GM12878 (cell line): ENCODE data around the gene PRR14L. TPM values are rescaled to one million over a fixed set of nuclear protein-coding genes. Genes with fewer than 3 reads are reported as not detected.

ENCODE experiments used
- E2F8 ChIP-seq: fragments of 450-650 bp; IDR thresholded peaks from 2 replicates; pipeline ENCODE4 v1.6.1; 2018; ENCODE audit warnings: mild to moderate bottlenecking, low read depth, moderate library complexity; ENCODE audit not compliant: partially characterized antibody
- E4F1 ChIP-seq: fragments of 450-650 bp; IDR thresholded peaks from 2 replicates; pipeline ENCODE4 v1.6.1; 2018; ENCODE audit warnings: borderline replicate concordance, mild to moderate bottlenecking; ENCODE audit not compliant: partially characterized antibody
- GABPA ChIP-seq: IDR thresholded peaks from 2 replicates; pipeline ENCODE4 v1.6.1; 2014; ENCODE audit warnings: antibody characterized with exemption, low read depth, mild to moderate bottlenecking, inconsistent platforms
- NRF1 ChIP-seq: conservative IDR thresholded peaks from 2 replicates; pipeline ENCODE4 v1.6.1; 2011; ENCODE audit warnings: mild to moderate bottlenecking, low read depth, low read length, improper control_type of control experiment
- SMARCA5 ChIP-seq: fragments of 450-650 bp; IDR thresholded peaks from 2 replicates; pipeline ENCODE4 v1.6.1; 2017; ENCODE audit warnings: mild to moderate bottlenecking
- polyA plus RNA-seq, 11 experiments: library from polyadenylated mRNA; depleted of rRNA in 4 of 11; unstranded in 6 of 11; stranded (reverse) in 5 of 11; fragments of >200 nt; fragmentation: Nextera tagmentation in 4 of 11; fragmentation: Illumina TruSeq in 1 of 11; extraction: Ambion mirVana in 4 of 11; extraction: Trizol in 1 of 11; gene quantifications; 1 replicate in 1 of 11; 2 replicates in 10 of 11; pipeline versions ENCODE4 v1.2.1 to v1.2.3, GENCODE V29; 2011 to 2016; ENCODE audit warnings: inconsistent platforms in 2 of 11, missing spikeins in 2 of 11, low read depth in 1 of 11
- total RNA-seq, 4 experiments: library from RNA; depleted of rRNA in 3 of 4; stranded (reverse); fragments of >200 nt in 3 of 4; fragmentation: Illumina TruSeq in 1 of 4; extraction: Trizol in 1 of 4; gene quantifications; 2 replicates each; pipeline versions ENCODE4 v1.2.1 to v1.2.3, GENCODE V29; 2013 to 2021
- TF ChIP-seq, protein P1 (sequence below): fragments of 450-650 bp; IDR thresholded peaks from 2 replicates; pipeline ENCODE4 v1.6.1; 2016; ENCODE audit warnings: mild to moderate bottlenecking
- TF ChIP-seq, protein P2 (sequence below): IDR thresholded peaks from 2 replicates; pipeline ENCODE4 v1.6.1; 2012; ENCODE audit warnings: low read depth, low read length, improper control_type of control experiment

The PRR14L gene
- total and polyA plus RNA-seq, 10 of the 15 experiments (the other 5 are each of a cell fraction or from before 2014, with no cell fraction given): 4.2 to 49.0 (median 21.4) TPM

- TF ChIP-seq E2F8: no peak
- TF ChIP-seq NRF1: no peak
- TF ChIP-seq, protein P1, sequence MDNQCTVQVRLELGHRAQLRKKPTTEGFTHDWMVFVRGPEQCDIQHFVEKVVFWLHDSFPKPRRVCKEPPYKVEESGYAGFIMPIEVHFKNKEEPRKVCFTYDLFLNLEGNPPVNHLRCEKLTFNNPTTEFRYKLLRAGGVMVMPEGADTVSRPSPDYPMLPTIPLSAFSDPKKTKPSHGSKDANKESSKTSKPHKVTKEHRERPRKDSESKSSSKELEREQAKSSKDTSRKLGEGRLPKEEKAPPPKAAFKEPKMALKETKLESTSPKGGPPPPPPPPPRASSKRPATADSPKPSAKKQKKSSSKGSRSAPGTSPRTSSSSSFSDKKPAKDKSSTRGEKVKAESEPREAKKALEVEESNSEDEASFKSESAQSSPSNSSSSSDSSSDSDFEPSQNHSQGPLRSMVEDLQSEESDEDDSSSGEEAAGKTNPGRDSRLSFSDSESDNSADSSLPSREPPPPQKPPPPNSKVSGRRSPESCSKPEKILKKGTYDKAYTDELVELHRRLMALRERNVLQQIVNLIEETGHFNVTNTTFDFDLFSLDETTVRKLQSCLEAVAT: no peak
- no peak for TF ChIP-seq GABPA
- TF ChIP-seq, protein P2, sequence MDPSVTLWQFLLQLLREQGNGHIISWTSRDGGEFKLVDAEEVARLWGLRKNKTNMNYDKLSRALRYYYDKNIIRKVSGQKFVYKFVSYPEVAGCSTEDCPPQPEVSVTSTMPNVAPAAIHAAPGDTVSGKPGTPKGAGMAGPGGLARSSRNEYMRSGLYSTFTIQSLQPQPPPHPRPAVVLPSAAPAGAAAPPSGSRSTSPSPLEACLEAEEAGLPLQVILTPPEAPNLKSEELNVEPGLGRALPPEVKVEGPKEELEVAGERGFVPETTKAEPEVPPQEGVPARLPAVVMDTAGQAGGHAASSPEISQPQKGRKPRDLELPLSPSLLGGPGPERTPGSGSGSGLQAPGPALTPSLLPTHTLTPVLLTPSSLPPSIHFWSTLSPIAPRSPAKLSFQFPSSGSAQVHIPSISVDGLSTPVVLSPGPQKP: no peak
- no peak for TF ChIP-seq SMARCA5
- no peak for TF ChIP-seq E4F1
Observed at GRCh38 chr22:31659246-31659645, 90.7 kb downstream of the PRR14L start (continued).
